H9 (cell line): Measurements from ENCODE around the gene RELB. TPM values are rescaled to one million over a fixed set of nuclear protein-coding genes. Genes with fewer than 3 reads are reported as not detected.

ENCODE experiments used
- DNase-seq: peaks from one replicate; pipeline ENCODE4 v3.0.0-alpha.2; 2017
- H2AFZ ChIP-seq: one replicate; pipeline ENCODE4 v1.6.1; 2013; ENCODE audit warnings: mild to moderate bottlenecking, low read length, control low read depth, moderate library complexity
- H2AK5ac ChIP-seq: 2 replicates; pipeline ENCODE4 v1.6.1; 2013; ENCODE audit warnings: low read length, control low read depth, mixed read lengths; ENCODE audit not compliant: insufficient read length
- H2BK120ac ChIP-seq: one replicate; pipeline ENCODE4 v1.6.1; 2013; ENCODE audit warnings: low read depth, mild to moderate bottlenecking, low read length, control low read depth, inconsistent platforms; ENCODE audit not compliant: poor library complexity, severe bottlenecking
- H2BK12ac ChIP-seq: 2 replicates; pipeline ENCODE4 v1.6.1; 2013; ENCODE audit warnings: low read length, control low read depth, mixed read lengths, low read depth; ENCODE audit not compliant: insufficient read length
- H2BK15ac ChIP-seq: 2 replicates; pipeline ENCODE4 v1.6.1; 2013; ENCODE audit warnings: low read depth, low read length, control low read depth
- H2BK20ac ChIP-seq: one replicate; pipeline ENCODE4 v1.6.1; 2013; ENCODE audit warnings: low read depth, mild to moderate bottlenecking, low read length, control low read depth, inconsistent platforms; ENCODE audit not compliant: poor library complexity, severe bottlenecking
- H2BK5ac ChIP-seq: 2 replicates; pipeline ENCODE4 v1.6.1; 2013; ENCODE audit warnings: low read length, control low read depth, mixed read lengths; ENCODE audit not compliant: insufficient read length
- H3K14ac ChIP-seq: 2 replicates; pipeline ENCODE4 v1.6.1; 2013; ENCODE audit warnings: low read length, control low read depth; ENCODE audit not compliant: insufficient read depth
- H3K18ac ChIP-seq: 2 replicates; pipeline ENCODE4 v1.6.1; 2013; ENCODE audit warnings: low read depth, mild to moderate bottlenecking, mixed read lengths, low read length, control low read depth; ENCODE audit not compliant: insufficient read length
- H3K23ac ChIP-seq: 2 replicates; pipeline ENCODE4 v1.6.1; 2013; ENCODE audit warnings: low read length, control low read depth, mixed read lengths, low read depth; ENCODE audit not compliant: insufficient read length
- H3K23me2 ChIP-seq: 2 replicates; pipeline ENCODE4 v1.6.1; 2013; ENCODE audit warnings: low read depth, mild to moderate bottlenecking, mixed read lengths, low read length, control low read depth; ENCODE audit not compliant: insufficient read length, poor library complexity, severe bottlenecking
- H3K27ac ChIP-seq: 2 replicates; pipeline ENCODE4 v1.5.1; 2013; ENCODE audit warnings: low read length, control low read depth, mixed read lengths, low read depth; ENCODE audit not compliant: insufficient read length
- H3K27me3 ChIP-seq: 2 replicates; pipeline ENCODE4 v1.6.1; 2013; ENCODE audit warnings: low read length, control low read depth, inconsistent platforms; ENCODE audit not compliant: insufficient read depth
- H3K4ac ChIP-seq: 2 replicates; pipeline ENCODE4 v1.6.1; 2013; ENCODE audit warnings: low read depth, mild to moderate bottlenecking, control low read depth, inconsistent platforms, low read length, moderate library complexity
- H3K4me1 ChIP-seq: 2 replicates; pipeline ENCODE4 v1.6.1; 2013; ENCODE audit warnings: low read length, control low read depth, inconsistent platforms; ENCODE audit not compliant: insufficient read depth
- H3K4me2 ChIP-seq: 2 replicates; pipeline ENCODE4 v1.6.1; 2013; ENCODE audit warnings: low read length, control low read depth, mixed read lengths; ENCODE audit not compliant: insufficient read length, insufficient read depth
- H3K56ac ChIP-seq: 2 replicates; pipeline ENCODE4 v1.6.1; 2013; ENCODE audit warnings: low read depth, mild to moderate bottlenecking, mixed read lengths, low read length, control low read depth; ENCODE audit not compliant: insufficient read length
- H3K79me1 ChIP-seq: 2 replicates; pipeline ENCODE4 v1.6.1; 2013; ENCODE audit warnings: low read depth, mild to moderate bottlenecking, moderate library complexity, low read length, control low read depth, inconsistent platforms; ENCODE audit not compliant: insufficient read depth, poor library complexity, severe bottlenecking
- H3K79me2 ChIP-seq: 2 replicates; pipeline ENCODE4 v1.6.1; 2013; ENCODE audit warnings: low read length, control low read depth, inconsistent platforms; ENCODE audit not compliant: insufficient read depth
- H3K9ac ChIP-seq: 2 replicates; pipeline ENCODE4 v1.6.1; 2013; ENCODE audit warnings: low read length, control low read depth, mixed read lengths; ENCODE audit not compliant: insufficient read length; ENCODE audit errors: extremely low read depth
- H3K9me3 ChIP-seq: one replicate; pipeline ENCODE4 v1.6.1; 2013; ENCODE audit warnings: low read depth, low read length, inconsistent platforms; ENCODE audit not compliant: control insufficient read depth
- H3T11ph ChIP-seq: one replicate; pipeline ENCODE4 v1.6.1; 2013; ENCODE audit warnings: mild to moderate bottlenecking, low read length, control low read depth, inconsistent platforms
- H4K20me1 ChIP-seq: one replicate; pipeline ENCODE4 v1.6.1; 2013; ENCODE audit not compliant: control insufficient read depth, insufficient read length, insufficient read depth
- H4K5ac ChIP-seq: 2 replicates; pipeline ENCODE4 v1.6.1; 2013; ENCODE audit warnings: low read depth, mild to moderate bottlenecking, mixed read lengths, low read length, control low read depth; ENCODE audit not compliant: insufficient read length
- H4K8ac ChIP-seq: replicated peaks from 2 replicates; pipeline ENCODE4 v1.6.1; 2013; ENCODE audit warnings: low read length, control low read depth, mixed read lengths, low read depth; ENCODE audit not compliant: insufficient read length
- H4K91ac ChIP-seq: 2 replicates; pipeline ENCODE4 v1.6.1; 2013; ENCODE audit warnings: low read depth, mild to moderate bottlenecking, moderate library complexity, mixed read lengths, low read length, control low read depth; ENCODE audit not compliant: insufficient read length
- H3K27ac Mint-ChIP-seq, 3 experiments: 2 replicates in 2 of 3; 3 replicates in 1 of 3; pipeline ENCODE4 v1.8.0; 2020 to 2021; ENCODE audit warnings: mixed read lengths in 3 of 3, mild to moderate bottlenecking in 1 of 3, moderate library complexity in 1 of 3
- H3K27me3 Mint-ChIP-seq: 2 replicates; pipeline ENCODE4 v1.8.0; 2021; ENCODE audit warnings: low read depth, mild to moderate bottlenecking, moderate library complexity, mixed read lengths
- H3K36me3 Mint-ChIP-seq, 3 experiments: 2 replicates in 2 of 3; 3 replicates in 1 of 3; pipeline ENCODE4 v1.8.0; 2020 to 2021; ENCODE audit warnings: low read depth in 3 of 3, mixed read lengths in 3 of 3; ENCODE audit not compliant: insufficient read depth in 1 of 3
- H3K4me1 Mint-ChIP-seq, 2 experiments: 2 replicates each; pipeline ENCODE4 v1.8.0; 2020; ENCODE audit warnings: mixed read lengths in 2 of 2
- H3K4me3 Mint-ChIP-seq, 2 experiments: 2 replicates in 1 of 2; 3 replicates in 1 of 2; pipeline ENCODE4 v1.8.0; 2020 to 2021; ENCODE audit warnings: mild to moderate bottlenecking in 2 of 2, mixed read lengths in 2 of 2, moderate library complexity in 1 of 2
- H3K9me3 Mint-ChIP-seq, 2 experiments: 2 replicates in 1 of 2; 3 replicates in 1 of 2; pipeline ENCODE4 v1.8.0; 2020; ENCODE audit warnings: mild to moderate bottlenecking in 2 of 2, mixed read lengths in 2 of 2, moderate library complexity in 1 of 2
- WGBS: extraction: QIAGEN DNeasy Blood & Tissue Kit; methylation state at CpG from one replicate; pipeline ENCODE4 v1.1.7; 2013; ENCODE audit warnings: missing lambda C conversion rate, low lambda C conversion rate, mixed read lengths; ENCODE audit not compliant: insufficient read length; ENCODE audit errors: extremely low coverage; 5-methylcytosine and 5-hydroxymethylcytosine counted together
- total RNA-seq: library from RNA; stranded (reverse); gene quantifications from 2 replicates; pipeline ENCODE4 v1.2.1, GENCODE V29; 2021
- TF ChIP-seq, protein P1 (sequence below): fragments of 200-600 bp; sonication (generic); conservative IDR thresholded peaks from 3 replicates; pipeline ENCODE4 v1.8.0; 2021; ENCODE audit warnings: antibody characterized with exemption, mild to moderate bottlenecking

Gene RELB
- total RNA-seq, 1 experiment from 2014 or later = 13.7 TPM

DNA sequence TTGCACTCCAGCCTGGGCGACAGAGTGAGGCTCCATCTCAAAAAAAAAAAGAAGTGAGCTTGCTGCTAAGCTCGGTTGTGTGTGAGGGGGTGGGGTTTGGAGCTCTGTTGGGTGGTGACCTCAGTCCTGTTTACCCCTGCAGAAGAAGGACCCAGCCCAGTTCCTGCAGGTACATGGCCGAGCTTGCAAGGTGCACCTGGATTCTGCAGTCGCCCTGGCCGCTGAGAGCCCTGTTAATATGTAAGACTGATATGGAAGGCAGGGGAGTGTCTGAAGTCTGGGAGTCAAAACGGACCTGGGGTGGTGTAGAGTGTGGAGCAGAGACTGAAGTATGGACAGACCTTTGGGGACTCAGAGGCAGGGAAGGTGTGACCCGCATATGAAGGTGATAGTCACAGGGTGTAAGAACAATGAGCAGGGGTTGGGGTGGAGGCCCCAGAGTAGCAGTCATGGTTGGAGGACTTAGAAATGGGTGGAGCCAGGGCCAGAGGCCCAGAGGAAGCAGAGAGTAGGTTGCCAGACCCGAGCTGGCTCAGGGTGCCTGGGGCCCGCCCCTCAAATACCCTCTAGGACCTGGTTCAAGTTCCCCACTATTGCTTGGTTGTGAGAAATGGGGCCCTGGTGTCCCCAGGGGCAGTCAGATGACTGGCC is 50.8 kb downstream of the RELB start:
- Mint-ChIP-seq H3K4me1 (no peaks in the 10 kb centered on the region; a peak in 2 of 4 replicates), H3K36me3 (peaks cover 23 to 53% (median 51%) of the 10 kb centered on the region in 3 experiments; a peak in 6 of 7 replicates), H3K9me3 (no peaks in the 10 kb centered on the region; a peak in 1 of 5 replicates), H3K4me3 (no peak overlapping the region; a peak in 1 of 5 replicates), H3K27ac (peak overlapping the region in 2 of 3 experiments; percentile 10 to 60; a peak in 4 of 7 replicates), H3K27me3 (no peaks in the 10 kb centered on the region)
- Histone ChIP-seq H3K18ac (no peak overlapping the region), H3K4me1 (no peaks in the 10 kb centered on the region), H3K27me3 (no peaks in the 10 kb centered on the region), H3K79me1 (no peaks in the 10 kb centered on the region), H3K9me3 (no peaks in the 10 kb centered on the region), H4K8ac (no peak overlapping the region), H4K5ac (no peak overlapping the region), H3K14ac (no peak overlapping the region), H4K20me1 (no peaks in the 10 kb centered on the region), H2BK15ac (no peak overlapping the region), H3K4me2 (no peak overlapping the region), H3T11ph (no peak overlapping the region), H2AFZ (no peak overlapping the region), H3K79me2 (no peaks in the 10 kb centered on the region; the same call in 1 of the 2 replicates), H2BK120ac (no peak overlapping the region), H3K9ac (no peak overlapping the region), H3K56ac (no peak overlapping the region), H4K91ac (no peak overlapping the region), H2BK12ac (no peak overlapping the region), H3K23ac (no peak overlapping the region), H2BK20ac (no peak overlapping the region), H2BK5ac (no peak overlapping the region), H3K23me2 (no peaks in the 10 kb centered on the region), H3K4ac (no peak overlapping the region), H2AK5ac (no peak overlapping the region), H3K27ac (no peak overlapping the region)
- DNase-seq = no peak
- TF ChIP-seq, protein P1, sequence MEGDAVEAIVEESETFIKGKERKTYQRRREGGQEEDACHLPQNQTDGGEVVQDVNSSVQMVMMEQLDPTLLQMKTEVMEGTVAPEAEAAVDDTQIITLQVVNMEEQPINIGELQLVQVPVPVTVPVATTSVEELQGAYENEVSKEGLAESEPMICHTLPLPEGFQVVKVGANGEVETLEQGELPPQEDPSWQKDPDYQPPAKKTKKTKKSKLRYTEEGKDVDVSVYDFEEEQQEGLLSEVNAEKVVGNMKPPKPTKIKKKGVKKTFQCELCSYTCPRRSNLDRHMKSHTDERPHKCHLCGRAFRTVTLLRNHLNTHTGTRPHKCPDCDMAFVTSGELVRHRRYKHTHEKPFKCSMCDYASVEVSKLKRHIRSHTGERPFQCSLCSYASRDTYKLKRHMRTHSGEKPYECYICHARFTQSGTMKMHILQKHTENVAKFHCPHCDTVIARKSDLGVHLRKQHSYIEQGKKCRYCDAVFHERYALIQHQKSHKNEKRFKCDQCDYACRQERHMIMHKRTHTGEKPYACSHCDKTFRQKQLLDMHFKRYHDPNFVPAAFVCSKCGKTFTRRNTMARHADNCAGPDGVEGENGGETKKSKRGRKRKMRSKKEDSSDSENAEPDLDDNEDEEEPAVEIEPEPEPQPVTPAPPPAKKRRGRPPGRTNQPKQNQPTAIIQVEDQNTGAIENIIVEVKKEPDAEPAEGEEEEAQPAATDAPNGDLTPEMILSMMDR = no peak
- no CpG with 5 or more reads among the region's 9 CpGs for WGBS
